HEK293 (cell line): Measurements from ENCODE around the gene PRDM15.

ENCODE experiments used
- HOXA7 ChIP-seq: sonication (generic); formaldehyde crosslinking; IDR thresholded peaks from 2 replicates; pipeline ENCODE4 v1.8.1; 2022; ENCODE audit warnings: missing genetic modification reagents, borderline replicate concordance
- SALL2 ChIP-seq: fragments of 450-650 bp; formaldehyde crosslinking; IDR thresholded peaks from 2 replicates; pipeline ENCODE4 v1.5.0; 2017; ENCODE audit warnings: missing biosample characterization, mild to moderate bottlenecking, missing genetic modification characterization, borderline replicate concordance
- TCF7L2 ChIP-seq: IDR thresholded peaks from 2 replicates; pipeline ENCODE4 v1.6.1; 2011; ENCODE audit warnings: low read depth, mild to moderate bottlenecking, inconsistent platforms, low read length, moderate library complexity, borderline replicate concordance
- ZNF2 ChIP-seq: fragments of 450-650 bp; formaldehyde crosslinking; IDR thresholded peaks from 2 replicates; pipeline ENCODE4 v1.5.1; 2016; ENCODE audit warnings: missing biosample characterization, missing genetic modification characterization
- ZNF23 ChIP-seq: fragments of 450-650 bp; formaldehyde crosslinking; IDR thresholded peaks from 2 replicates; pipeline ENCODE4 v1.5.1; 2016; ENCODE audit warnings: missing biosample characterization, missing genetic modification characterization, borderline replicate concordance
- ZNF561 ChIP-seq: fragments of 450-650 bp; IDR thresholded peaks from 2 replicates; pipeline ENCODE4 v1.5.1; 2018; ENCODE audit warnings: missing biosample characterization, missing genetic modification characterization, borderline replicate concordance
- ZNF600 ChIP-seq: fragments of 450-650 bp; formaldehyde crosslinking; IDR thresholded peaks from 2 replicates; pipeline ENCODE4 v1.5.1; 2016; ENCODE audit warnings: missing biosample characterization, missing genetic modification characterization
- ZNF830 ChIP-seq: fragments of 450-650 bp; IDR thresholded peaks from 2 replicates; pipeline ENCODE4 v1.5.0; 2018; ENCODE audit warnings: missing biosample characterization, missing genetic modification characterization, low read depth, mild to moderate bottlenecking, moderate library complexity
- TF ChIP-seq, protein P1 (sequence below): fragments of 450-650 bp; formaldehyde crosslinking; IDR thresholded peaks from 2 replicates; pipeline ENCODE4 v1.5.1; 2016; ENCODE audit warnings: missing biosample characterization, missing genetic modification characterization
- TF ChIP-seq, protein P2 (sequence below): fragments of 450-650 bp; formaldehyde crosslinking; IDR thresholded peaks from 2 replicates; pipeline ENCODE4 v1.5.1; 2016; ENCODE audit warnings: missing biosample characterization, missing genetic modification characterization

DNA sequence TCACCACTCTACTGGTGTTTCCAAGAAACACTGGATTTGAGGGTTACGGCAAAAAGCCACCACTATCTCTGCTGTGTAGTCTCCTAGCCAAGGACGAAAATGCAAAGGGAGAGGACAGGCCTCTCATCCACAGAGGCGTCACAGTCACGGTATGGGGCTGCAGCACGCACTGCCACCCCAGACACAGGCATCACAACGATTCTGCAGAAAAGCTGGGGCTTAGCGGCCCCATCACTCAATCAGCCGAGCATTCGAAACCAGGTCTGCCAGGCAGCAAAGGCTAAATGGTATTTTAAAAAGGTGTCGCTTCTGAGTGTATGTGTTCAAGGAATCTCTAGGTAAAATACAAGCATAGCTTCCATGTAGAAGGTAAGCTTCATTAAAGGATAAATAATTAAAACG lies 113.7 kb downstream of the PRDM15 start:
- TF ChIP-seq HOXA7 (CRISPR knock-in tag): no peak
- peak; percentile 67 for TF ChIP-seq ZNF600 (tag by site-specific recombination)
- TF ChIP-seq ZNF23: no peak
- no peak for TF ChIP-seq SALL2 (tag by site-specific recombination)
- no peak for TF ChIP-seq ZNF561 (tag by site-specific recombination)
- TF ChIP-seq, protein P1, sequence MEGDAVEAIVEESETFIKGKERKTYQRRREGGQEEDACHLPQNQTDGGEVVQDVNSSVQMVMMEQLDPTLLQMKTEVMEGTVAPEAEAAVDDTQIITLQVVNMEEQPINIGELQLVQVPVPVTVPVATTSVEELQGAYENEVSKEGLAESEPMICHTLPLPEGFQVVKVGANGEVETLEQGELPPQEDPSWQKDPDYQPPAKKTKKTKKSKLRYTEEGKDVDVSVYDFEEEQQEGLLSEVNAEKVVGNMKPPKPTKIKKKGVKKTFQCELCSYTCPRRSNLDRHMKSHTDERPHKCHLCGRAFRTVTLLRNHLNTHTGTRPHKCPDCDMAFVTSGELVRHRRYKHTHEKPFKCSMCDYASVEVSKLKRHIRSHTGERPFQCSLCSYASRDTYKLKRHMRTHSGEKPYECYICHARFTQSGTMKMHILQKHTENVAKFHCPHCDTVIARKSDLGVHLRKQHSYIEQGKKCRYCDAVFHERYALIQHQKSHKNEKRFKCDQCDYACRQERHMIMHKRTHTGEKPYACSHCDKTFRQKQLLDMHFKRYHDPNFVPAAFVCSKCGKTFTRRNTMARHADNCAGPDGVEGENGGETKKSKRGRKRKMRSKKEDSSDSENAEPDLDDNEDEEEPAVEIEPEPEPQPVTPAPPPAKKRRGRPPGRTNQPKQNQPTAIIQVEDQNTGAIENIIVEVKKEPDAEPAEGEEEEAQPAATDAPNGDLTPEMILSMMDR (tag by site-specific recombination): no peak; the same call in 1 of the 2 replicates
- no peak for TF ChIP-seq ZNF2 (tag by site-specific recombination)
- TF ChIP-seq, protein P2, sequence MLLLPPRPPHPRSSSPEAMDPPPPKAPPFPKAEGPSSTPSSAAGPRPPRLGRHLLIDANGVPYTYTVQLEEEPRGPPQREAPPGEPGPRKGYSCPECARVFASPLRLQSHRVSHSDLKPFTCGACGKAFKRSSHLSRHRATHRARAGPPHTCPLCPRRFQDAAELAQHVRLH: no peak
- no peak for TF ChIP-seq TCF7L2
- no peak for TF ChIP-seq ZNF830
